Activated T-cell treated with anti-CD3 and anti-CD28 coated beads, Interleukin-2, amount 50 U/mL, for 48 hours (primary cell): Measurements from ENCODE around the gene TNK2.
"Not testable (repeated sequence)": the region's sequence is repeated elsewhere in the genome, so short reads cannot be mapped to it uniquely, and the experiment has no call there.

Experiments used
- DNase-seq, 2 experiments: peaks; one replicate each; pipeline ENCODE4 v3.0.0-alpha.2; 2020

TNK2 gene

GRCh38 chr3:195916291-195916690 is 7.9 kb upstream of the TNK2 start:
- DNase-seq: no peak

- peak; percentile 96 for DNase-seq
Observed at GRCh38 chr3:195914648-195915473, 6.5 kb upstream of the TNK2 start.

- DNase-seq: not testable (repeated sequence)
Observed at GRCh38 chr3:195914146-195914545, 5.8 kb upstream of the TNK2 start.

- no peak for DNase-seq
Observed at GRCh38 chr3:195913382-195913781, 5.0 kb upstream of the TNK2 start.

GRCh38 chr3:195911946-195912270 is 3.6 kb upstream of the TNK2 start:
- no peak for DNase-seq

GRCh38 chr3:195911041-195911945 is 2.9 kb upstream of the TNK2 start:
- DNase-seq: no peak

GRCh38 chr3:195910499-195910845 is 2.1 kb upstream of the TNK2 start:
- DNase-seq: no peak

- DNase-seq: peak; percentile 91 to 94
Observed at GRCh38 chr3:195909644-195910498, 1.5 kb upstream of the TNK2 start.

- DNase-seq: peak; percentile 38 to 59
Observed at GRCh38 chr3:195908694-195909581, 587 bp upstream of the TNK2 start.

- no peak for DNase-seq
Observed at GRCh38 chr3:195907684-195907933, 742 bp downstream of the TNK2 start.

- DNase-seq: peak; percentile 78 to 80
Observed at GRCh38 chr3:195906865-195907683, 1.3 kb downstream of the TNK2 start.

- peak in 1 of 2 experiments; percentile 35 for DNase-seq
Observed at GRCh38 chr3:195905970-195906864, 2.1 kb downstream of the TNK2 start.

GRCh38 chr3:195904368-195904767 is 4.0 kb downstream of the TNK2 start:
- no peak for DNase-seq

GRCh38 chr3:195903950-195904290 is 4.4 kb downstream of the TNK2 start:
- no peak for DNase-seq

GRCh38 chr3:195902634-195903033 is 5.7 kb downstream of the TNK2 start:
- not testable (repeated sequence) for DNase-seq

GRCh38 chr3:195901836-195902585 is 6.3 kb downstream of the TNK2 start:
- DNase-seq: peak in 1 of 2 experiments; percentile 41

- DNase-seq: peak; percentile 59 to 68
Observed at GRCh38 chr3:195900436-195901355, 7.7 kb downstream of the TNK2 start.

GRCh38 chr3:195899701-195900435 is 8.5 kb downstream of the TNK2 start:
- DNase-seq: no peak
